NCI-H2227 (cell line): Measurements from ENCODE around the gene RAD51AP2.

Source experiments
- DNase-seq: peaks from one replicate; lab custom pipeline; 2025; ENCODE audit not compliant: unreplicated experiment; lab: John Stamatoyannopoulos, UW

RAD51AP2 gene

GRCh38 chr2:17471979-17472378 lies 46.3 kb downstream of the RAD51AP2 start:
- DNase-seq, result no peak

- peak; percentile 20 for DNase-seq
Measured at GRCh38 chr2:17470855-17471641, 47.2 kb downstream of the RAD51AP2 start.

- DNase-seq, result no peak
Measured at GRCh38 chr2:17461087-17461475, 57.2 kb downstream of the RAD51AP2 start.
